22Rv1 (cell line): ENCODE results near the gene OR10AD1.
A peak's percentile ranks its signal among the peaks of the same experiment; 100 is the strongest.

Source experiments
- ZFX ChIP-seq: fragments of 450-650 bp; IDR thresholded peaks from 2 replicates; pipeline ENCODE4 v1.6.1; 2017; ENCODE audit warnings: antibody characterized with exemption, borderline replicate concordance
- TF ChIP-seq, protein P1 (sequence below): fragments of 450-650 bp; IDR thresholded peaks from 2 replicates; pipeline ENCODE4 v1.5.1; 2017; ENCODE audit warnings: mild to moderate bottlenecking

DNA sequence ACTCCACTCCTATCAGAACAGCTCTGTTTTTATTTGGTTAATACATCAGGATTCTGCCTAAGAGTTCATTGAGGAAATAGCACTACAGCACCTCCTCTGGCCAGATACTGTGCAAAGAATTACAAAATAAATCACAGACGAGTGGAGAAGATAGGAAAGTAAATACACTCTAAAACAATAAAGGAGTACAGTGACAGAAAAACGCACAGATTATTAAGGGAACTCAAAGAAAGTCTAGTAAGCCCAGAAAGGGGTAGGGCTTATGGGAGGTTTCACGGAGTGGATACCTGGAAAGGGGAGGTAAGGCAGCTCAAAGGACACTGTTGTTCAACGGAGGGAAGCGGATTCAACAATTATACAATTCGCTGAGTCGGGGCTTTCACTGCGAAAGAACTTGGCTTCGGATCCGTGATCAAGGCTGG lies 5.5 kb downstream of the OR10AD1 start:
- TF ChIP-seq, protein P1, sequence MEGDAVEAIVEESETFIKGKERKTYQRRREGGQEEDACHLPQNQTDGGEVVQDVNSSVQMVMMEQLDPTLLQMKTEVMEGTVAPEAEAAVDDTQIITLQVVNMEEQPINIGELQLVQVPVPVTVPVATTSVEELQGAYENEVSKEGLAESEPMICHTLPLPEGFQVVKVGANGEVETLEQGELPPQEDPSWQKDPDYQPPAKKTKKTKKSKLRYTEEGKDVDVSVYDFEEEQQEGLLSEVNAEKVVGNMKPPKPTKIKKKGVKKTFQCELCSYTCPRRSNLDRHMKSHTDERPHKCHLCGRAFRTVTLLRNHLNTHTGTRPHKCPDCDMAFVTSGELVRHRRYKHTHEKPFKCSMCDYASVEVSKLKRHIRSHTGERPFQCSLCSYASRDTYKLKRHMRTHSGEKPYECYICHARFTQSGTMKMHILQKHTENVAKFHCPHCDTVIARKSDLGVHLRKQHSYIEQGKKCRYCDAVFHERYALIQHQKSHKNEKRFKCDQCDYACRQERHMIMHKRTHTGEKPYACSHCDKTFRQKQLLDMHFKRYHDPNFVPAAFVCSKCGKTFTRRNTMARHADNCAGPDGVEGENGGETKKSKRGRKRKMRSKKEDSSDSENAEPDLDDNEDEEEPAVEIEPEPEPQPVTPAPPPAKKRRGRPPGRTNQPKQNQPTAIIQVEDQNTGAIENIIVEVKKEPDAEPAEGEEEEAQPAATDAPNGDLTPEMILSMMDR, result peak; percentile 68
- TF ChIP-seq ZFX, result no peak
